ENCODE results near the gene INPP5E.

Gene INPP5E

GRCh38 chr9:136395345-136396218 is 44.1 kb downstream of the INPP5E start:
- Histone ChIP-seq H3K4me3 (ENCODE audit: low read length) (no peak overlapping the region), H3K4me2 (ENCODE audit: low read length) (no peak overlapping the region), H3K9me3 (replicated peaks; ENCODE audit: low read length) (no peaks in the 10 kb centered on the region), H3K36me3 (ENCODE audit: insufficient read depth, low read length) (peaks cover 61% of the 10 kb centered on the region), H3K4me1 (ENCODE audit: control insufficient read depth, insufficient read depth, low read length) (peaks cover 15% of the 10 kb centered on the region), H3K9ac (ENCODE audit: low read depth, low read length) (no peak overlapping the region), H3K27me3 (ENCODE audit: control insufficient read depth, insufficient read depth, low read length) (no peaks in the 10 kb centered on the region)

- no peak overlapping the region for H3K9ac ChIP-seq (ENCODE audit: low read depth, low read length)
- no peaks in the 10 kb centered on the region for H3K9me3 ChIP-seq (replicated peaks; ENCODE audit: low read length)
- H3K4me2 ChIP-seq (ENCODE audit: low read length), result no peak overlapping the region
- peaks cover 61% of the 10 kb centered on the region for H3K36me3 ChIP-seq (ENCODE audit: insufficient read depth, low read length)
- H3K4me1 ChIP-seq (ENCODE audit: control insufficient read depth, insufficient read depth, low read length), result peaks cover 11% of the 10 kb centered on the region
- no peaks in the 10 kb centered on the region for H3K27me3 ChIP-seq (ENCODE audit: control insufficient read depth, insufficient read depth, low read length)
- no peak overlapping the region for H3K4me3 ChIP-seq (ENCODE audit: low read length)
Measured at GRCh38 chr9:136395020-136395340, 44.7 kb downstream of the INPP5E start.

GRCh38 chr9:136394312-136395019 is 45.2 kb downstream of the INPP5E start:
- Histone ChIP-seq H3K27me3 (ENCODE audit: control insufficient read depth, insufficient read depth, low read length) (no peaks in the 10 kb centered on the region), H3K4me1 (ENCODE audit: control insufficient read depth, insufficient read depth, low read length) (peaks cover 11% of the 10 kb centered on the region), H3K9ac (ENCODE audit: low read depth, low read length) (no peak overlapping the region), H3K4me3 (ENCODE audit: low read length) (no peak overlapping the region), H3K9me3 (replicated peaks; ENCODE audit: low read length) (no peaks in the 10 kb centered on the region), H3K36me3 (ENCODE audit: insufficient read depth, low read length) (peaks cover 63% of the 10 kb centered on the region), H3K4me2 (ENCODE audit: low read length) (no peak overlapping the region)

GRCh38 chr9:136393531-136393930 is 46.1 kb downstream of the INPP5E start:
- no peak overlapping the region for H3K9ac ChIP-seq (ENCODE audit: low read depth, low read length)
- H3K4me2 ChIP-seq (ENCODE audit: low read length), result no peak overlapping the region
- no peaks in the 10 kb centered on the region for H3K27me3 ChIP-seq (ENCODE audit: control insufficient read depth, insufficient read depth, low read length)

GRCh38 chr9:136392538-136393449 is 46.9 kb downstream of the INPP5E start:
- H3K4me1 ChIP-seq (ENCODE audit: control insufficient read depth, insufficient read depth, low read length), result no peaks in the 10 kb centered on the region
- no peak overlapping the region for H3K9ac ChIP-seq (ENCODE audit: low read depth, low read length)
- no peaks in the 10 kb centered on the region for H3K27me3 ChIP-seq (ENCODE audit: control insufficient read depth, insufficient read depth, low read length)
- no peak overlapping the region for H3K4me2 ChIP-seq (ENCODE audit: low read length)
- H3K36me3 ChIP-seq (ENCODE audit: insufficient read depth, low read length), result peaks cover 75% of the 10 kb centered on the region
- H3K9me3 ChIP-seq (replicated peaks; ENCODE audit: low read length), result no peaks in the 10 kb centered on the region
- H3K4me3 ChIP-seq (ENCODE audit: low read length), result no peak overlapping the region

More at GRCh38 chr9:136393531-136393930, 46.1 kb downstream of the INPP5E start:
- Histone ChIP-seq H3K9me3 (replicated peaks; ENCODE audit: low read length) (no peaks in the 10 kb centered on the region), H3K36me3 (ENCODE audit: insufficient read depth, low read length) (peaks cover 69% of the 10 kb centered on the region), H3K4me3 (ENCODE audit: low read length) (no peak overlapping the region), H3K4me1 (ENCODE audit: control insufficient read depth, insufficient read depth, low read length) (peaks cover 5% of the 10 kb centered on the region)

GRCh38 chr9:136391737-136392537 is 47.7 kb downstream of the INPP5E start:
- H3K36me3 ChIP-seq (ENCODE audit: insufficient read depth, low read length), result peaks cover 80% of the 10 kb centered on the region
- no peak overlapping the region for H3K9ac ChIP-seq (ENCODE audit: low read depth, low read length)

GRCh38 chr9:136389396-136389795 is 50.2 kb downstream of the INPP5E start:
- Histone ChIP-seq H3K4me1 (ENCODE audit: control insufficient read depth, insufficient read depth, low read length) (no peaks in the 10 kb centered on the region), H3K36me3 (ENCODE audit: insufficient read depth, low read length) (peaks cover 76% of the 10 kb centered on the region), H3K27me3 (ENCODE audit: control insufficient read depth, insufficient read depth, low read length) (no peaks in the 10 kb centered on the region), H3K9ac (ENCODE audit: low read depth, low read length) (no peak overlapping the region), H3K4me3 (ENCODE audit: low read length) (no peak overlapping the region), H3K4me2 (ENCODE audit: low read length) (no peak overlapping the region), H3K9me3 (replicated peaks; ENCODE audit: low read length) (no peaks in the 10 kb centered on the region)

More at GRCh38 chr9:136391737-136392537, 47.7 kb downstream of the INPP5E start:
- Histone ChIP-seq H3K27me3 (ENCODE audit: control insufficient read depth, insufficient read depth, low read length) (no peaks in the 10 kb centered on the region), H3K4me1 (ENCODE audit: control insufficient read depth, insufficient read depth, low read length) (no peaks in the 10 kb centered on the region), H3K9me3 (replicated peaks; ENCODE audit: low read length) (no peaks in the 10 kb centered on the region), H3K4me2 (ENCODE audit: low read length) (no peak overlapping the region), H3K4me3 (ENCODE audit: low read length) (no peak overlapping the region)

GRCh38 chr9:136387217-136387616 is 52.4 kb downstream of the INPP5E start:
- H3K9me3 ChIP-seq (replicated peaks; ENCODE audit: low read length), result no peaks in the 10 kb centered on the region
- H3K36me3 ChIP-seq (ENCODE audit: insufficient read depth, low read length), result peaks cover 75% of the 10 kb centered on the region
- no peak overlapping the region for H3K4me2 ChIP-seq (ENCODE audit: low read length)
- no peak overlapping the region for H3K9ac ChIP-seq (ENCODE audit: low read depth, low read length)
- H3K4me1 ChIP-seq (ENCODE audit: control insufficient read depth, insufficient read depth, low read length), result no peaks in the 10 kb centered on the region
- no peaks in the 10 kb centered on the region for H3K27me3 ChIP-seq (ENCODE audit: control insufficient read depth, insufficient read depth, low read length)
- no peak overlapping the region for H3K4me3 ChIP-seq (ENCODE audit: low read length)

GRCh38 chr9:136386018-136386417 is 53.6 kb downstream of the INPP5E start:
- H3K27me3 ChIP-seq (ENCODE audit: control insufficient read depth, insufficient read depth, low read length), result no peaks in the 10 kb centered on the region
- peaks cover 70% of the 10 kb centered on the region for H3K36me3 ChIP-seq (ENCODE audit: insufficient read depth, low read length)
- H3K4me3 ChIP-seq (ENCODE audit: low read length), result no peak overlapping the region
- H3K9ac ChIP-seq (ENCODE audit: low read depth, low read length), result no peak overlapping the region
- H3K4me1 ChIP-seq (ENCODE audit: control insufficient read depth, insufficient read depth, low read length), result no peaks in the 10 kb centered on the region
- H3K4me2 ChIP-seq (ENCODE audit: low read length), result no peak overlapping the region
- no peaks in the 10 kb centered on the region for H3K9me3 ChIP-seq (replicated peaks; ENCODE audit: low read length)

- no peak overlapping the region for H3K4me2 ChIP-seq (ENCODE audit: low read length)
- H3K9me3 ChIP-seq (replicated peaks; ENCODE audit: low read length), result no peaks in the 10 kb centered on the region
- no peaks in the 10 kb centered on the region for H3K27me3 ChIP-seq (ENCODE audit: control insufficient read depth, insufficient read depth, low read length)
- H3K4me1 ChIP-seq (ENCODE audit: control insufficient read depth, insufficient read depth, low read length), result no peaks in the 10 kb centered on the region
- peaks cover 74% of the 10 kb centered on the region for H3K36me3 ChIP-seq (ENCODE audit: insufficient read depth, low read length)
- no peak overlapping the region for H3K4me3 ChIP-seq (ENCODE audit: low read length)
- no peak overlapping the region for H3K9ac ChIP-seq (ENCODE audit: low read depth, low read length)
Measured at GRCh38 chr9:136385015-136385414, 54.6 kb downstream of the INPP5E start.

Measured in skeletal muscle satellite cell (primary cell).